ENCODE results near the gene CACNA1H. TPM values are rescaled to one million over a fixed set of nuclear protein-coding genes. Genes with fewer than 3 reads are reported as not detected.

CACNA1H gene
- total and polyA plus RNA-seq, 2 donors (not counting 3 experiments of a cell fraction or from before 2014, with no cell fraction given), result 0.03 TPM; not detected in 1

DNA sequence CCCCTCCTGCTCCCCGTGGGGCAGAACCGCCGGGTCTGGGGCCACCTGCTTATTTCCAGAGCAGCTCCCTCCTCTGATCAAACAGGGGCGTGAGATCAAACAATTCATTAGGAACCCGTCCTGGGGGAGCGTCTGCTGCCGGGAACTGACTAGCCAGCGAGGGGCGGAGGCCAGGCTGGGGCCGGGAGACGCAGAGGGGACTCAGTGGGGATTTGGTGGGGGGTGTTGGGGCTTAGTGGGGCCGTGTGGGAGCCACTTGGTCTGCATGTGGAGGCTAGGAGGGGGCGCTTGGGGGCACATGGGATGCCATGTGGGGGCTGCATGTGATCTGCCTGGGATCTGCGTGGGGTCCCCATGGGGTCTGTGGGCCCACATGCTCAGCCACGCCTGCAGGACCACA, 20.5 kb upstream of the CACNA1H start:
- TF ChIP-seq, protein P1, sequence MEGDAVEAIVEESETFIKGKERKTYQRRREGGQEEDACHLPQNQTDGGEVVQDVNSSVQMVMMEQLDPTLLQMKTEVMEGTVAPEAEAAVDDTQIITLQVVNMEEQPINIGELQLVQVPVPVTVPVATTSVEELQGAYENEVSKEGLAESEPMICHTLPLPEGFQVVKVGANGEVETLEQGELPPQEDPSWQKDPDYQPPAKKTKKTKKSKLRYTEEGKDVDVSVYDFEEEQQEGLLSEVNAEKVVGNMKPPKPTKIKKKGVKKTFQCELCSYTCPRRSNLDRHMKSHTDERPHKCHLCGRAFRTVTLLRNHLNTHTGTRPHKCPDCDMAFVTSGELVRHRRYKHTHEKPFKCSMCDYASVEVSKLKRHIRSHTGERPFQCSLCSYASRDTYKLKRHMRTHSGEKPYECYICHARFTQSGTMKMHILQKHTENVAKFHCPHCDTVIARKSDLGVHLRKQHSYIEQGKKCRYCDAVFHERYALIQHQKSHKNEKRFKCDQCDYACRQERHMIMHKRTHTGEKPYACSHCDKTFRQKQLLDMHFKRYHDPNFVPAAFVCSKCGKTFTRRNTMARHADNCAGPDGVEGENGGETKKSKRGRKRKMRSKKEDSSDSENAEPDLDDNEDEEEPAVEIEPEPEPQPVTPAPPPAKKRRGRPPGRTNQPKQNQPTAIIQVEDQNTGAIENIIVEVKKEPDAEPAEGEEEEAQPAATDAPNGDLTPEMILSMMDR (IDR thresholded peaks at IDR 0.05; ENCODE audit: extremely low read depth in 1 of 2, insufficient read depth in 1 of 2, low read depth in 1 of 2, low read length in 2 of 2), result no peak
- TF ChIP-seq GATA2 (IDR thresholded peaks at IDR 0.05; ENCODE audit: insufficient read depth, insufficient read length, low read depth, low read length) (no peak), EZH2 (IDR thresholded peaks at IDR 0.05; ENCODE audit: borderline replicate concordance, low read depth, low read length, severe bottlenecking) (no peak), JUN (IDR thresholded peaks at IDR 0.05; ENCODE audit: borderline replicate concordance, insufficient read depth, insufficient read length, low read depth) (no peak), POLR2A (IDR thresholded peaks at IDR 0.05; ENCODE audit: low read depth, low read length) (no peak), FOS (IDR thresholded peaks at IDR 0.05; ENCODE audit: borderline replicate concordance, insufficient read depth, low read length) (no peak), MYC (IDR thresholded peaks at IDR 0.05; ENCODE audit: low read depth, low read length) (no peak), POLR2AphosphoS5 (IDR thresholded peaks at IDR 0.05; ENCODE audit: insufficient read depth, low read depth, low read length) (no peak)
- TF ChIP-seq, protein P2, sequence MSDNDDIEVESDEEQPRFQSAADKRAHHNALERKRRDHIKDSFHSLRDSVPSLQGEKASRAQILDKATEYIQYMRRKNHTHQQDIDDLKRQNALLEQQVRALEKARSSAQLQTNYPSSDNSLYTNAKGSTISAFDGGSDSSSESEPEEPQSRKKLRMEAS (IDR thresholded peaks at IDR 0.05; ENCODE audit: insufficient read depth, insufficient read length), result no peak
- Histone ChIP-seq H3K27me3 (ENCODE audit: control insufficient read depth in 2 of 2, insufficient read depth in 2 of 2, low read length in 2 of 2) (no peaks in the 10 kb centered on the region), H3K4me2 (ENCODE audit: insufficient read depth, low read length) (no peak overlapping the region), H3K9ac (replicated peaks; ENCODE audit: extremely low read depth, insufficient read depth, low read length) (no peak overlapping the region), H3K9me1 (replicated peaks; ENCODE audit: control insufficient read depth, extremely low read depth, insufficient read depth, low read length) (no peaks in the 10 kb centered on the region), H2AFZ (ENCODE audit: low read depth, low read length) (no peak overlapping the region), H3K36me3 (ENCODE audit: control insufficient read depth in 2 of 2, extremely low read depth in 1 of 2, insufficient read depth in 2 of 2, low read length in 2 of 2) (no peaks in the 10 kb centered on the region), H3K4me1 (ENCODE audit: control insufficient read depth, extremely low read depth, insufficient read depth, low read length) (no peaks in the 10 kb centered on the region), H3K4me3 (replicated peaks in 1 of 3; ENCODE audit: insufficient read depth in 1 of 3, low read depth in 1 of 3, low read length in 3 of 3) (no peak overlapping the region), H3K79me2 (ENCODE audit: control insufficient read depth, insufficient read depth, low read length) (no peaks in the 10 kb centered on the region), H4K20me1 (replicated peaks; ENCODE audit: control insufficient read depth, extremely low read depth, insufficient read depth, low read length) (no peaks in the 10 kb centered on the region), H3K27ac (ENCODE audit: insufficient read depth, low read depth, low read length) (no peak overlapping the region), H3K9me3 (replicated peaks; ENCODE audit: control insufficient read depth, insufficient read depth, low read length) (no peaks in the 10 kb centered on the region)
- intact Hi-C loops (cut with micrococcal nuclease), result no loop called here
- DNase-seq (ENCODE audit: low read depth, low spot score), result no peak
- ChIA-PET POLR2A (no interaction called here), CTCF (no interaction called here)
- dilution Hi-C loops (cut with MboI; ENCODE audit: extremely low pct_ligation_motif_present, low sequenced_read_pairs), result no loop called here
- FAIRE-seq, result no peak
- no TSS peak for BruUV-seq (replicated peaks)

All from endothelial cell of umbilical vein (primary cell).